GM15510 (cell line): ENCODE data around the gene CPVL.

Source experiments
- POLR2A ChIP-seq: IDR thresholded peaks from 3 replicates; pipeline ENCODE4 v1.6.1; 2011; ENCODE audit warnings: borderline replicate concordance; ENCODE audit not compliant: insufficient read length; ENCODE audit errors: extremely low read depth

CPVL gene

DNA sequence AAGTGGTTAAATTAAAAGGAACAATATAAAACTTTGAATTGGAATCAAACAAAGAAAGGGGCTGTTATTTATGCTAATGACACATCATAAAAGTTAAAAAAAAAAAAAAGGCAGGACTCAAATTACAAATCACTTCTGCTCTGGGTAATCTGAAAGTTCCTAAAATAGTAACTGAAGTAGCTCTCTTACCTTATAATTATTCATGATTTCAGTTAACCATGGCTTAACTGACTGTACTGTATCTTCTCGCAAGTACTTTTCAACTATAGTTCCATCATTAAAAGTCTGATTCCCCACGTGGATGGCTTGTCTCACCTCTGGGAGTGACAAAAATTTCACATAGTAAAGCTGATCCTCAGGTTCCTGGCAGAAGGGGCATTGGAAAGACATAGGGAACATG is 82.5 kb downstream of the CPVL start:
- TF ChIP-seq POLR2A = no peak

DNA sequence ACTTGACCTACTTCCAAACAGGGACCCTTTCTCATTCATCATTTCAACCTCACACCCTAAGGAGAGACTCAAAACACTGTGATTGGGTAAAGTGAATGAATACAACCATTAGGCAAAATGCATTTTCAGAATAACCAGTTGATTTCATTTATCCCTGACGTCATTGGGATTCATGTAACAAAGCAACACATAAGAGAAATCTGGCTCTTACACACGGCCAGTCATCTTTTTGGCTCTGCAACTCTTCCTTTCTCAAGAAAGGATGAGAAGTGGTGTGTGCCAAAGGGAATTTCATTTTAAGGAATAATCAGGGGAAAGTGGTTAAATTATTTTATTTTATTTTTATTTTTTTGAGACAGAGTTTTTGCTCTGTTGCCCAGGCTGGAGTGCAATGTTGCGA is 83.1 kb downstream of the CPVL start:
- no peak for TF ChIP-seq POLR2A

DNA sequence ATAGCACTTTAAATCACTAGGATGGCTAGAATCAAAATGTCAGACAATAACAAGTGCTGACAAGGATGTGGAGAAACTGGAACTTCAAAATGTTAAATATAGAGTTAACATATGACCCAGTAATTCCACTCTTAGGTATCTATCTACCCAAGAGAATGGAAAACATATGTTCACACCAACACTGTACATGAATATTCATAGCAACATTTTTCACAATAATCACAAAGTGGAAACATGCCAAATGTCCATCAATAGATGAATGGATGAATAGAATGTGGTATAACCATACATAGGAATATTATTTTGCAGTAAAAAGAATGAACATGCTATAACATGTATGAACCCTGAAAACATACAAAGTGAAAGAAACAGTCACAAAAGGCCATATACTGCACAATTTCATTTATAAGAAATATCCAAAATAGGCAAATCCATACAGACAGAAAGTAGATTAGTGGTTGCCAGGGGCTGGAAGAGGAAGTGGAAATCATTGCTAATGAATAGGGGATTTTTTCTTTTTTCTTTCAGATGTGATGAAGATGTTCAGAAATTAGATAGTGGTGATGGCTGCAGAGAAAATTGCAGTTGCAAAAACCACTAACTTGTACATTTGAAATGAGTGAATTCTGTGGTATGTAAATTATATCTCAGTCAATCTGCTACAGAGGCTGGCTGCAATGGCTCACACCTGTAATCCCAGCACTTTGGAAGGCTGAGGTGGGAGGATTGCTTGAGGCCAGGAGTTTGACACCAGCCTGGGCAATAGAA is 93.0 kb downstream of the CPVL start:
- no peak for TF ChIP-seq POLR2A

DNA sequence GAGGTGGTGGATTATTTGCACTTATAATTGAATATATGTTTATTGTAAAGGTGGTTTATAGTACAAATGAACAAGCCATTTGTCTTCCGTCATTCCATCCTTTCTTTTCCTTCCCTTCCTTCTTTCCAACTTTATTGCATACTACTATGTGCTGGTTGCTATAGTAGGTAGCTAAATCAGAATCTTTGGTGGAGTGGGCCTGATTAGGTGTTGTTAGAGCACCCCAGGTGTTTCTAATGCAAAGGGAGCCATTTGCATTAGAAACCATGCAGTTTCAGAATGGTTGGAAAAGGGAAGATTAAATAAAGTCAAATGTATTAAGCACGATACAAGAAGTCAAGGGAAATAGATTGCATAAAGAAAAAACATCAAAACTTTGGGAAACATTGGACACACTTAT is 99.4 kb downstream of the CPVL start:
- no peak for TF ChIP-seq POLR2A

DNA sequence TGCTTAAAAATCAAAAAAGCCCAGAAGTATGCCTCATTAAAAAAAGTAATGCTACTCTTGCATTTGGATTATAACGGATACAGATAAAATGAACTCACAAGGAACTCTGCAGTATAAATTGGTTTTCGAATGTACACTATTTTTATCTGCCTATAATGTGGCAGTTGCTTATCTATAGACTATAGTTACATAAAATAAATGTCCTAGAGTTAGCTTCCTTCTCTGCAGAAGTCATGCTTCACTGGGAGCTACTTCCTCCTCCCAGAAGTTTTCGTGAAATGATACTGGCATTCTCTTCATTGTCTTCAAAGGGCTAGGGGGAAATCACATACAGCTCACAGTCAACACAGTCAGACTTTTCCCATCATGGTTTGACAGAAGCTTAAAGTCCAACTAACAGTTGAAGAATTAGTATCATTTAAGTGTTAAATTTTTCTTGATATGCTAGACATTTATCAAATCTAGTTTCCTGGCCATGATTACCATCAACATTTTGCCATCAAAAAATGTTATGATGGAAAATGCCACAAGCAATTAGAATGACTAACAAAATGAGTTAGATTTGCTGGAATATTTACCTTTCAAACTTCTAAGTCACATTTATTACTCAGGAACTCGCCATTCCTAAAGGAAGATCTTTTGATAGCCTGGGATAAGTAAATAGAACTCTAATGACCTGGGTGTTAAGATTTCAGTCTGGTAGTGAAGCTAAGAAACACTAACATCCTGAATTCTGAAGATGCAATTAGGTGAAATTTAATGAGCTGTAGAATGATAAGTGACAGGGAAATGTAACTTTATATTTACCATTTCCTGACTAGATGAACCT is 100.9 kb downstream of the CPVL start:
- no peak for TF ChIP-seq POLR2A

DNA sequence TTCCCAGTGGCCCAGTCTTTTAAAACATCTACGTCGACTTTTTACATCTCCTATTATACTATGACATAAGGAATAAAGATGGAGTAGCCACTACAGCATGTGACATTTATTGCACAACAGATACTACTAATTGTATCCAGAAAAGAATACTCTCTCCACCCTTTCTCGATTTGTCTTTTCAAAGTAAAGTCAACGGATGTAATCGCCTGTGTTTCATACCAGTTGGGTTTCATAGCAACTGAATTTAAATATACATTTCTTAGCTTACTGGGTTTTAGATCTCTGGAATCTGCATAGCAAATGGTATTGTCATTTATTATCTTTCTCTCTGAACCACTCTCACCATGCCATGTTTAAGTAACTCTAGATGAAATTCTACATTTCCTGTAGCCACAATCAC is 101.8 kb downstream of the CPVL start:
- no peak for TF ChIP-seq POLR2A

DNA sequence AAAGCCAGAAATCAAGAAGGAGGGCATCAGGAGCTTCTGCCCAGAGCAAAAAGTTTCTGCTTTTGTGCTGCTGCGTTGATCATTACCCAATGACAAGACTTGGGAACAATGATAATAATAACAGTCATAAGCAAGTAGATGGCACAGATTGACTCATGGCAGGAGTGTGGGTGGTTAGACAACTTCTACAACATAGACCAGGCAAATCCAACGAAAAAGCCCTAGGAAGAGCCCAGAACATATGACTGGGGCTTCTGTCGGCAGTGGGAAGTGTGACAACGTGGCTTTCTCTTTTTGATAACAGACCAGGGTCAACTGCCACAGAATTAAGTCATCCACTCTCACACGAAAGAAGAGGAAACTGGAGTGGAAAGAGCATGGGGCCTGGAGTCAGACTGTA is 102.8 kb downstream of the CPVL start:
- TF ChIP-seq POLR2A = no peak

DNA sequence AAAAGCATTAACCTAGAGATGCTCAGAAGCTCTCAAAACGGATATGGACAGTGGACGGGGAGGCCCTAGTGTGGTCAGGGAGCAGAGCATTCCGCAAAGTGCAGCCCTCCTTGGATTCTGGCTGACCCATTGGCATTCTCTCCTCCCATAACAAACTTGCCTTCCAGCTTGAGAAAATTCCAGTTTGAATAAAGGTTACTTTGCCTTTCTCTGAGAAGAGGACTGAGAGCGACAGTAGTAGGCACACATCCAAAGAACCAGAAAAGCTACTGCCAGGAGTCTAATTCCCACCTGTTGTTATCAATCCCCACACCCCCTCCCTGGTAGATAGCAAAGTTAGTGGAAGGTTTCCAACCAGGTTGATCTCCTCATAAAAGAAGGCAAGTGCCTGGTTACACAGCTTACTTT is 103.5 kb downstream of the CPVL start:
- no peak for TF ChIP-seq POLR2A

DNA sequence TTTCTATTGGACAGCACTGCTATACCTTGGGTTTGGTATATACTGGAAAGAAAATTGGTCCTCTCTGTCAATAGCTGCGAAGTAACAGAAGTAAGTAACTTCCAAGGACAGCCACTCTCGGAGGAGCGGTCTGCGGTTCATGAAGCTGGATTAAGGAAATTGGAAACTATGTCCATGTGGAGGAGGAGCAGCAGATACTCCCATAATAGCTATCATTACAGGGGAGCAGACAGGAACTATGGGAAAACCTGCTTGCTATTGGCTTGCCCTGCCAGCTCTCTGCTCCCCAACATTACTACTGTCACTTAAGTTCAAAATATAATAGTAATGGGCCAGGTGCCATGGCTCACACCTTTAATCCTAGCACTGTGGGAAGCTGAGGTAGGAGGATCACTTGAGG is 104.3 kb downstream of the CPVL start:
- no peak for TF ChIP-seq POLR2A

DNA sequence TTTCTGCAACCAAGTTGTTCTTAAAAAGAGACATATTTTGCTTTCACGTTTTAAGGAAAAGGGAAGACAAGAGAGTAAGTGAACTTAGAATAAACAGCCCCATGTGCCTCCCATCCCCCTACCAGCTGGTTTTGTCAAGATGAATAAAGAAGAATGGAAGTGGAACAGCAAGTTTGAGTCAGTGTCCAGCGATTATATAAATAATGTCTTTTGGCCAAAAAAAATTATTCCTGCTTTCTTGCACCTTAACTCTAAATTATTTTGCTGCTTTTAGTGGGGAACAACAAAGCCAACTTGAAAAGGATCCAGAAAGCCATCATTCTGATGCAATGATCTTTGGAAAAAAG is 105.8 kb downstream of the CPVL start:
- no peak for TF ChIP-seq POLR2A

DNA sequence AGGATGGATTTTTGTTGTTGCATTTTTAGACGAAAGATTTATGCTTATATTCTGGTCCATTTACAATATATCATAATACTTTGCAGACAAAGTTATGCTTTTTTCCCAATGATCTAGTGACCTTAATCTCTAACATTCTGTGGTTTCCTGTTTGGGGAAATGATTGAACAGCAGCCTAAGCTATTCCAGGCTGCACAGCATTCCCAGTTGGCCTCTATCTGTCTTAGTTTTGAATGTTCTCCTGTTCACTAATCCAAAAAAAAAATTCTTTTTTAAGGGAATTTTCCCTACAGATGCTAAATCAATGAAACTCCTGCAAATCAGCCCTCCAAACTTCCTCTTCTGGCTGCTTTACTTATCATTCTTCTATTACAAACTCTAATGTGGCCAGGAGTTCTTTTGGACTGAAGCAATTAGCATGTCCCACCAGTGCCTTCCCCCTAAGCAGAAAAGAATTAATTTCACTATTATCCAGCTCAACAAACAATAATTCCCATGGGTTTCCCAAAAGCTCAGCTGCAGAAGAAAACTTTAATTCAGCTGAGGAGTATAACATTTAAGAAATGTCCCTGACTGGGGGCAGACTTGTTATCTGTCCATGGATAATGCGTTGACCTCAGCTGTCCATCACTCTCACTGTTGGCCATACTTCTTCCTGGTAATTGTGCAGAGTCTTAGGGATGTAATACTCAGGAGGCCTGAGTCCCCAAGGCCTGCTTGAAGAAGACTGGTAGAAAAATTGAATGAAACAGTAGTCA is 106.3 kb downstream of the CPVL start:
- no peak for TF ChIP-seq POLR2A

DNA sequence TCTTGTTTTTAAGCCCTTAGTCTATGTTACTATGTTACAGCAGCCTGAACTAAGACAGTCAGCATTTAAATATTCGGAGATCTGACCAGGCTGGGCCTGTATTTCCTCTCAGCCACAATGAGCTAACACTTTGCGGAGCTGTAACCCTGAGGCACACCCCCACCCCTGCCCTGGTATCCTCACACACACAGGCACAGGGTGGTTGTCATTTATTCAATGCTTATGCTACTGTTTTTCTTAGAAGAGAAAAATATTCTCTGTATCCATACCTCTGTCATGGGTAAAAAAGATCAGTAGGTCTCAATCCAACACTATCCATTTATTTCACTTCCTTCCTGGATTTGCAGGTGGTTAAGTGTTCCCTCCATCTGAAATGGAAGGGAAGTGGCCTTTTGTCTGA is 107.9 kb downstream of the CPVL start:
- TF ChIP-seq POLR2A = no peak

DNA sequence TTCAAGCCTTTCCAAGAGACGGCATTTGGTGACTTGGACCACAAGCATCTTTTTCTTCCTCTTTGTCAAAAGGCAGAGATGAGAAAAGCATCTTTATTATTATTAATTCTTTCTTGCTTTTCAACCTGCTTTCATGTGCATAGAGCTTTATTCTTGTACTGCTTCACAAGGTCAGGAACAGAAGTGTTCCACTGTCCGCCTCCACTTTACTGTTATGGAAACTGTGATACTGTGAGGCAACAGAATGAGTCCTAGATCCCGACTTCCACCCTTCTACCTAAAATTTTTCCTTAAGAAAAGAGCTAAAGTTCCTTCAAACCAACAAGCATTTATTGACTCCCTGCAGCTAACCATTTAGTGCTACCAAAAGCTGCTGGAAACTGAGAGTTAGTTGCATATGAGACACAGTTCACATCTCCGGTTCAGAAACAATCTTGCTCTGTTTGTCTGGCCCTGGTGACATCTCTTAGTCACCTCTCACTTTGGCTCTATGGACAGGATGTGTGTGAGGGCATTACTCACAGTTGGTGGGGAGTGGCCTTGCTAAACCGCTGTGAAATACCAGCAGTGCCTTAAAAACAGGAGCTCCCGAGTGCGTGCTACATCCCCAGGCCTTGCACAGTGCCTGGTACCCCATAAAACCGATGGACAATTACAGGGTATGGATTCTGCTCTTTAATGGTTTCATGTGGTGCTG is 111.1 kb downstream of the CPVL start:
- TF ChIP-seq POLR2A = no peak

DNA sequence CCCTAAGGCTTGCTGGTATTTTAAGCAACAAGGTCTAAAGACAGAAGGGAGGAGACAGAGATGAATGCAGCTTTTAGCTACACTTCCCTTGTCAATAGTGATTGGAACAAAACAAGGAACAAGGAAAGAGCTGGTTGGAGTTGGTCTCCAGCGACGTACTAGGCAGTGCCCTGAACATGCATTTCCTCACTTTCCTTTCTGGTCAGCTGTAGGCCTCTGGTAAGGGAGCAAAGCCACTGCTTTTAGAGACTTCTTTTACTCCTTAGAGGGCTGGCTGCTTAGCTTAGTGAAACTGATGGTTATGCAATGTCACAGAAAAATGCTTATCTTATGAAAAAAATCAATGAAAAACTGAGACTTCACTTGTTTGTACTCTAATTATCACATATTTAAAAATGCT is 112.8 kb downstream of the CPVL start:
- no peak for TF ChIP-seq POLR2A

DNA sequence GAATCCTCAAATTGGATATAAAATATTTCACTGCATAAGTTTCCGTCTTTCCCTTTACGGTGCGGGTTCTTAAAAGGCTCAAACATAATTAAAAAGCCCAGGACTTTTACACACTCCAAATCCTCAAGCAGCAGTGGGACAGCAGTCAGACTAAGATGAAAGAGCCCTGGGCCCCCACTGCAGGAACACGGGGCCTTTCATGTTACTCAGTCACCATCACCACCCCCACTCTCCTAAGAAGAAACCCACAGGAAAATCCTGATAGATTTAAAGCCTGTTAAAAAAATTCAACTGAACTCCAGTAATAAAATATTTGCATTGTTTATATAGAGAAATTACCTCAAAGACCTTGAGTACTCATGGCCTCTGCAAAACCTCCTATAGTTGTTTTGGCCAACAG is 114.2 kb downstream of the CPVL start:
- TF ChIP-seq POLR2A = no peak
